OCI-LY7 (cell line): ENCODE results near the gene IFNA10. TPM values are rescaled to one million over a fixed set of nuclear protein-coding genes. Genes with fewer than 3 reads are reported as not detected.
A peak's percentile ranks its signal among the peaks of the same experiment; 100 is the strongest.
"Not testable (repeated sequence)": the region's sequence is repeated elsewhere in the genome, so short reads cannot be mapped to it uniquely, and the experiment has no call there.

Source experiments
- Bru-seq: library from RNA; stranded (reverse); fragments of 400-500 nt; gene quantifications from one replicate; lab custom pipeline; 2021; lab: Mats Ljungman, UMichigan
- BruChase-seq, 2 experiments: library from RNA; stranded (reverse); fragments of 400-500 nt; gene quantifications; one replicate each; lab custom pipeline; 2021; lab: Mats Ljungman, UMichigan
- BruUV-seq: library from RNA; stranded (reverse); fragments of 400-500 nt; replicated peaks from 2 replicates; lab custom pipeline; 2021; lab: Mats Ljungman, UMichigan
- CTCF ChIA-PET: fragments of 300-600 bp; sonication (Branson Sonifier 250); formaldehyde crosslinking; loops from one replicate; lab custom pipeline; 2022; ENCODE audit warnings: antibody characterized with exemption; ENCODE audit not compliant: unreplicated experiment; lab: Charles Lee
- POLR2A ChIA-PET: fragments of 300-600 bp; sonication (Branson Sonifier 250); formaldehyde crosslinking; loops from one replicate; lab custom pipeline; 2022; ENCODE audit warnings: antibody characterized with exemption; lab: Charles Lee
- DNase-seq: peaks from one replicate; pipeline ENCODE4 v3.0.0-alpha.2; 2015; ENCODE audit warnings: low spot score
- H2AFZ ChIP-seq: fragments of 200-600 bp; sonication (generic), shearing (Covaris generic); 2 replicates; pipeline ENCODE4 v1.6.1; 2014; ENCODE audit warnings: mild to moderate bottlenecking, antibody characterized with exemption, low read length, moderate library complexity
- H3K27ac ChIP-seq: fragments of 200-600 bp; sonication (generic); 2 replicates; pipeline ENCODE4 v1.5.1; 2014; ENCODE audit warnings: mixed run types, low read depth, mild to moderate bottlenecking, moderate library complexity, low read length, inconsistent platforms; ENCODE audit not compliant: poor library complexity, severe bottlenecking
- H3K36me3 ChIP-seq: fragments of 200-600 bp; sonication (generic); 2 replicates; pipeline ENCODE4 v1.6.1; 2014; ENCODE audit warnings: mild to moderate bottlenecking, antibody characterized with exemption, low read length, moderate library complexity, mixed read lengths; ENCODE audit not compliant: insufficient read depth
- H3K4me1 ChIP-seq: fragments of 200-600 bp; sonication (generic); 2 replicates; pipeline ENCODE4 v1.5.1; 2014; ENCODE audit warnings: mild to moderate bottlenecking, low read length; ENCODE audit not compliant: insufficient read depth, poor library complexity, severe bottlenecking
- H3K4me2 ChIP-seq: fragments of 200-600 bp; sonication (generic); 2 replicates; pipeline ENCODE4 v1.6.1; 2014; ENCODE audit warnings: mild to moderate bottlenecking, low read length
- H3K4me3 ChIP-seq: fragments of 200-600 bp; sonication (generic); 2 replicates; pipeline ENCODE4 v1.5.1; 2014; ENCODE audit warnings: mild to moderate bottlenecking, low read depth, low read length; ENCODE audit not compliant: poor library complexity, severe bottlenecking
- H3K79me2 ChIP-seq: fragments of 200-600 bp; sonication (generic); 2 replicates; pipeline ENCODE4 v1.6.1; 2016; ENCODE audit warnings: low read depth, mild to moderate bottlenecking, low read length, moderate library complexity, mixed read lengths; ENCODE audit not compliant: insufficient read depth
- H3K9me2 ChIP-seq: fragments of 200-600 bp; sonication (generic); 2 replicates; pipeline ENCODE4 v1.6.1; 2016; ENCODE audit warnings: mild to moderate bottlenecking, low read length, mixed read lengths; ENCODE audit not compliant: insufficient read depth
- H3K9me3 ChIP-seq: fragments of 200-600 bp; sonication (generic); 2 replicates; pipeline ENCODE4 v1.6.1; 2014; ENCODE audit warnings: mild to moderate bottlenecking, mixed run types, low read length, mixed read lengths
- H4K20me1 ChIP-seq: fragments of 200-600 bp; sonication (generic); 2 replicates; pipeline ENCODE4 v1.6.1; 2014; ENCODE audit warnings: mild to moderate bottlenecking, antibody characterized with exemption, low read length, moderate library complexity, mixed read lengths; ENCODE audit not compliant: insufficient read depth
- CTCF ChIP-seq: fragments of 200-600 bp; sonication (generic); conservative IDR thresholded peaks from 2 replicates; pipeline ENCODE4 v1.5.1; 2014; ENCODE audit warnings: mild to moderate bottlenecking, antibody characterized with exemption, low read length, moderate library complexity, mixed read lengths
- EZH2phosphoT487 ChIP-seq: fragments of 200-600 bp; sonication (generic); IDR thresholded peaks from 2 replicates; pipeline ENCODE4 v1.6.1; 2018; ENCODE audit warnings: low read depth, borderline replicate concordance, mild to moderate bottlenecking, mixed run types, antibody characterized with exemption, low read length, moderate library complexity, mixed read lengths
- intact Hi-C: fragments of 100-400 bp; cut with micrococcal nuclease; formaldehyde crosslinking; loops from one replicate; pipeline ENCODE4 v1.10.0; 2022; ENCODE audit not compliant: unreplicated experiment
- long read RNA-seq: library from polyadenylated mRNA; stranded (forward); transcript quantifications from one replicate; pipeline ENCODE4 v2.0.0, GENCODE V29; 2022
- total RNA-seq, 2 experiments: library from RNA; depleted of rRNA in 1 of 2; stranded (reverse); fragments of >200 nt in 1 of 2; shearing (Covaris generic) in 1 of 2; gene quantifications; 2 replicates each; pipeline ENCODE4 v1.2.3, GENCODE V29; 2014 to 2022

Gene IFNA10
- total RNA-seq (2014; rRNA removed; shearing (Covaris generic)) (not detected in 2 replicates), total RNA-seq (2022) (not detected in 2 replicates), Bru-seq, nascent RNA (not detected), BruChase-seq, experiment 1, labeled RNA remaining after a 6-hour chase (not detected), BruChase-seq, experiment 2, labeled RNA remaining after a 2-hour chase (not detected)
- long read RNA-seq: 0 reads

GRCh38 chr9:21207043-21207442 is at the start of gene IFNA10:
Gene IFNA10 (minus strand): TSS chr9:21207143. CDS start chr9:21207097, 46 bp downstream.
- intact Hi-C loops, H3K4me3 ChIP-seq, H3K9me2 ChIP-seq, H3K27ac ChIP-seq, H3K79me2 ChIP-seq, H4K20me1 ChIP-seq, CTCF ChIA-PET, H3K4me1 ChIP-seq, H3K9me3 ChIP-seq, H3K36me3 ChIP-seq, H3K4me2 ChIP-seq, DNase-seq, BruUV-seq, H2AFZ ChIP-seq: not testable (repeated sequence)
- POLR2A ChIA-PET: interaction anchor here (0.6 to 0.7 kb wide), 3 partner anchors 328 to 1478 kb away, joined by 3 to 5 read pairs (median 3); no protein-coding TSS in a partner anchor

GRCh38 chr9:21255538-21256212 is 48.7 kb upstream of the IFNA10 start:
- Histone ChIP-seq H3K9me3 (no peaks in the 10 kb centered on the region), H3K4me2 (no peak overlapping the region), H2AFZ (no peak overlapping the region), H3K36me3 (no peaks in the 10 kb centered on the region), H3K79me2 (no peaks in the 10 kb centered on the region), H3K4me1 (peaks cover 4% of the 10 kb centered on the region), H3K4me3 (no peak overlapping the region), H3K9me2 (no peaks in the 10 kb centered on the region), H4K20me1 (no peaks in the 10 kb centered on the region), H3K27ac (no peak overlapping the region)
- no TSS peak for BruUV-seq
- ChIA-PET CTCF (no interaction called here), POLR2A (interaction anchor here (0.6 kb wide), 1 partner anchor 982 kb away, joined by 3 read pairs; no protein-coding TSS in a partner anchor)
- DNase-seq: no peak
- intact Hi-C loops: no loop called here
- TF ChIP-seq EZH2phosphoT487 (no peak), CTCF (no peak)

GRCh38 chr9:21252721-21253547 is 46.0 kb upstream of the IFNA10 start:
- peak; percentile 78 for TF ChIP-seq CTCF
- no peak for TF ChIP-seq EZH2phosphoT487
- DNase-seq: peak; percentile 18
- Histone ChIP-seq H3K27ac (no peak overlapping the region), H3K79me2 (no peaks in the 10 kb centered on the region), H4K20me1 (no peaks in the 10 kb centered on the region), H3K4me3 (no peak overlapping the region), H3K4me2 (no peak overlapping the region), H3K36me3 (no peaks in the 10 kb centered on the region), H2AFZ (no peak overlapping the region), H3K4me1 (peaks cover 4% of the 10 kb centered on the region), H3K9me3 (no peaks in the 10 kb centered on the region), H3K9me2 (no peaks in the 10 kb centered on the region)
- BruUV-seq: no TSS peak
- ChIA-PET CTCF (no interaction called here), POLR2A (interaction anchor here (0.6 to 1.3 kb wide), 2 partner anchors 9 to 64 kb away, joined by 4 read pairs; no protein-coding TSS in a partner anchor)
- intact Hi-C loops: no loop called here
